ENCODE measurements around the gene SNX8.
"Not testable (repeated sequence)": the region's sequence is repeated elsewhere in the genome, so short reads cannot be mapped to it uniquely, and the experiment has no call there.

Gene SNX8

GRCh38 chr7:2350055-2350454 is 35.8 kb upstream of the SNX8 start:
- DNase-seq (ENCODE audit: insufficient read length, low spot score): no peak
- TF ChIP-seq POLR2A (IDR thresholded peaks at IDR 0.05; ENCODE audit: low read depth, low read length): no peak
- FAIRE-seq: no peak

DNA sequence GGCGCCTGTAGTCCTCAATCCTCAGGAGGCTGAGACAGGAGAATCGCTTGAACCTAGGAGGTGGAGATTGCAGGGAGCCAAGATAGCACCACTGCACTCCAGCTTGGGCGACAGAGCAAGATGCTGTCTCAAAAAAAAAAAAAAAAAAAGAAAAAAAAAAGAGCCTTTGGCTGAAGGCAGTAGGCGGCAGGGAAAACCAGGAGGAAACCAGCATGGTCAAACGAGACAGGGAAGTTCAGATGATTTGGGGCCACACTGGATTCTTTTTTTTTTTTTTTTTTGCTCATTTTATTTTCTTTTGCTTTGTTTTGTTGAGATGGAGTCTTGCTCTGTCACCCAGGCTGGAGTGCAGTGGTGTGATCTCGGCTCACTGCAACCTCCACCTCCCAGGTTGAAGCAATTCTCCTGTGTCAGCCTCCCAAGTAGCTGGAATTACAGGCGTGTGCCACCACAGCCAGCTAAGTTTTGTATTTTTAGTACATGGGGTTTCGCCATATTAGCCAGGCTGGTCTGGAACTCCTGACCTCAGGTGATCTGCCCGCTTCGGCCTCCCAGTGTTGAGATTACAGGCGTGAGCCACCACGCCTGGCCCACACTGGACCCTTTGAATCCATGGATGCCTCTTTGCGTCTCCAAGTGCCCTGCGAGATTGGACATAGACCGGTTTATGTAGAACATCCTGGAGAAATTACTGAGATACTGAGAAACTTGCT is 33.3 kb upstream of the SNX8 start:
- FAIRE-seq; DNase-seq (ENCODE audit: insufficient read length, low spot score): not testable (repeated sequence)

- FAIRE-seq (no peak), DNase-seq (ENCODE audit: insufficient read length, low spot score) (no peak)
- TF ChIP-seq POLR2A (IDR thresholded peaks at IDR 0.05; ENCODE audit: low read depth, low read length): no peak
Measured at GRCh38 chr7:2336626-2337299, 22.5 kb upstream of the SNX8 start.

GRCh38 chr7:2332606-2333231 is 18.5 kb upstream of the SNX8 start:
- not testable (repeated sequence) for DNase-seq (ENCODE audit: insufficient read length, low spot score); FAIRE-seq

- TF ChIP-seq POLR2A (IDR thresholded peaks at IDR 0.05; ENCODE audit: low read depth, low read length): no peak
- DNase-seq (ENCODE audit: insufficient read length, low spot score) (no peak), FAIRE-seq (no peak)
Measured at GRCh38 chr7:2331707-2332106, 17.5 kb upstream of the SNX8 start.

DNA sequence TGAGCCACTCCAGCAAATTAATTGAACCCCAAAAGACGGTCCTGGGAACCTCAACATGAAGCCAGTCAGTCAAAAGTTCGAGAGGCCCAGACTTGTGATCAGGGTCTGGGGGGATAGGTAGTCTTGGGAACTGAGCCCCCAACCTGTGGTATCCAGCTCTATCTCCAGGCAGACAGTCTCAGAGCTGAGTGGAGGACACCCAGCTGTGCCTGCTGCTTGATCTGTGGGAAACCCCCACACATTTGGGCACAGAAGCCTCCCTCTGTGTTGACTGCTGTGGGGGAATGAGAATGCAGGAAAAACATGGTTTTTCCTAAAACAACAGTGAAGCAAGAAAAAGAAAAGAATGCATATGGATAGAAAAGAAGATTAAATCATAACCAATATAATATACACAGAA is 16.3 kb upstream of the SNX8 start:
- DNase-seq (ENCODE audit: insufficient read length, low spot score) (no peak), FAIRE-seq (no peak)
- no peak for TF ChIP-seq POLR2A (IDR thresholded peaks at IDR 0.05; ENCODE audit: low read depth, low read length)

DNA sequence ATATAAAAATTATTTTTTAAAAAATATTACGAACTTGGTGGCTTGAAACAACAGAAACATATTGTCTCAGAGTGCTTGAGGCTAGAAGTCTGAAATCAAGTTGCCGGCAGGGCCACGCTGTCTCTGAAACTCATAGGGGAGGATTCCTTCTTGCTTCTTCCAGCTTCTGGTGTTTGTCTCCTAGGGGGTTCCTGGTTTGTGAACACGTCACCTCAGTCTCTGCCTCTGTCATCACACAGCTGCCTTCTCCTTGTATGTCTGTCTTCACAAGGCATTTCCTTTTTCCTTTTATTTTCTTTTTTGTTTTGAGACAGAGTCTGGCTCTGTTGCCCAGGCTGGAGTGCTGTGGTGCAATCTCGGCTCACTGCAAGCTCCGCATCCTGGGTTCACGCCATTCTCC is 12.7 kb upstream of the SNX8 start:
- no peak for TF ChIP-seq POLR2A (IDR thresholded peaks at IDR 0.05; ENCODE audit: low read depth, low read length)
- FAIRE-seq: no peak
- DNase-seq (ENCODE audit: insufficient read length, low spot score): no peak

DNA sequence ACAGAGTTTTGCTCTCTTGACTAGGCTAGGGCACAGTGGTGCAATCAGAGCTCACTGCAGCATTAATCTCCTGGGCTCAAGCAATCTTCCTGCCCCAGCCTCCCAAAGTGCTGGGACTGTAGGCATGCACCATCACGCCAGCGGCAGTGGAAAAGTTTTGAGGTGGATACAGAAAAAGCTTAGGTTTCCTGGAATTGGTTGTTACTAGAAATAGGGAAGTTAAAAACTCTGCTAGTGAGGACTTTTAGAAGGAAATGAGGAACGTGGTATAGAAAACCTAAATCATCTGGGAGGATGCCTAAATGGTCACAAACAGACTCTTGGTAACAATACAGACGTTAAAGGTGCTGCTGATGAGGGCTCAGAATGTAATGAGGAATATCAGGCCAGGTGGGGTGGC is 10.9 kb upstream of the SNX8 start:
- no peak for TF ChIP-seq POLR2A (IDR thresholded peaks at IDR 0.05; ENCODE audit: low read depth, low read length)
- DNase-seq (ENCODE audit: insufficient read length, low spot score): no peak

DNA sequence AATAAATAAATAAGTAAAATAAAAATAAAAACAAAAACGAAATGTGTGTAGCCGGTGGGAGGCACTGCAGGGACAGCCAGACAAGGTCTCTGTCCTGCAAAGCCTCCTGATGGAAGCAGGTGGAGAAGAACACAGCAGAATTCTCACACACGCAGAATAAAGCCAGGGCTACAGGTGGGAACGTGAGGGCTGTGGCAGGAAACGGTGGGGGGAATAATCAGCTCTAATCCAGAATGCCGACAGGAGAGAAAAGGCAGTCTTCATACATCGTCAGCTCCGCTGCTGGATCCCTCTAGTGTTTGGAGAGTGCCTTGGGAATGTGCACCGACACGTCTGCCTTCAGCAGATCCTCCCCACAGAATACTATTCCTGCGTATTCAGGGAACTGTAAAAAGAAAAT is 6.8 kb upstream of the SNX8 start:
- FAIRE-seq (no peak), DNase-seq (ENCODE audit: insufficient read length, low spot score) (no peak)
- TF ChIP-seq POLR2A (IDR thresholded peaks at IDR 0.05; ENCODE audit: low read depth, low read length): no peak

More for the DNA sequence above, 10.9 kb upstream of the SNX8 start:
- FAIRE-seq: no peak

GRCh38 chr7:2317556-2318293 is 3.5 kb upstream of the SNX8 start:
- no peak for FAIRE-seq
- no peak for DNase-seq (ENCODE audit: insufficient read length, low spot score)
- no peak for TF ChIP-seq POLR2A (IDR thresholded peaks at IDR 0.05; ENCODE audit: low read depth, low read length)

GRCh38 chr7:2316578-2316977 is 2.3 kb upstream of the SNX8 start:
- FAIRE-seq (no peak), DNase-seq (ENCODE audit: insufficient read length, low spot score) (no peak)
- TF ChIP-seq POLR2A (IDR thresholded peaks at IDR 0.05; ENCODE audit: low read depth, low read length): no peak

- no peak for TF ChIP-seq POLR2A (IDR thresholded peaks at IDR 0.05; ENCODE audit: low read depth, low read length)
- FAIRE-seq (no peak), DNase-seq (ENCODE audit: insufficient read length, low spot score) (no peak)
Measured at GRCh38 chr7:2315787-2316186, 1.5 kb upstream of the SNX8 start.

GRCh38 chr7:2314956-2315530 is 802 bp upstream of the SNX8 start:
- not testable (repeated sequence) for DNase-seq (ENCODE audit: insufficient read length, low spot score); FAIRE-seq
